ENCODE data around the gene FBLN1.

DNA sequence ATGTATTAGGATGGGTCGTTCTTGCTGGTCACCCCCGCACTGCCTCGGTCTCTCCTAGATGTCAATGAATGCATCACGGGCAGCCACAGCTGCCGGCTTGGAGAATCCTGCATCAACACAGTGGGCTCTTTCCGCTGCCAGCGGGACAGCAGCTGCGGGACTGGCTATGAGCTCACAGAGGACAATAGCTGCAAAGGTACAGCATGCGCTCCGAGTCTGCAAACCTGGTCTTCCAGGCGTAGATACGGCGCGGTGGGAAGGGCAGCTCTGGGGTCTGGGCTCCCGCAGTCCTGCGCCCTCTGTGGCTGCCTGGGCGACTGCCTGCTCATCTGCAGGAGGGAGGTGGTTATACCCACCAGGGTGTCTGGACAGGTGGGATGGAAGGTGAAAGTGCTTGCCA is 31.0 kb downstream of the FBLN1 start:
- no peak for TF ChIP-seq POLR2A (IDR thresholded peaks at IDR 0.05; ENCODE audit: low read depth, low read length)
- TF ChIP-seq POLR2AphosphoS5 (IDR thresholded peaks at IDR 0.05; ENCODE audit: low read depth, low read length): no peak

Data from GM12891 (cell line).